Ovary (tissue), 3 donors: ENCODE data around the gene RGS2.

Experiments
- CTCF ChIP-seq, 3 donors: fragments of 450-650 bp in 2 of 3; fragments of 200-600 bp in 1 of 3; IDR thresholded peaks; one replicate each; pipeline versions ENCODE4 v1.5.1 to v1.8.0; 2016 to 2022; ENCODE audit warnings: antibody characterized with exemption in 3 of 3, mild to moderate bottlenecking in 1 of 3
- EP300 ChIP-seq: sonication (generic); formaldehyde crosslinking; IDR thresholded peaks from one replicate; pipeline ENCODE4 v1.6.1; 2017; ENCODE audit warnings: antibody characterized with exemption
- POLR2A ChIP-seq: fragments of 450-650 bp; IDR thresholded peaks from one replicate; pipeline ENCODE4 v1.6.1; 2017; ENCODE audit warnings: antibody characterized with exemption, mild to moderate bottlenecking, moderate library complexity
- donor health status: DM: no; HTN: no; CAD: no.

- TF ChIP-seq CTCF (IDR thresholded peaks at IDR 0.05) (no peak), POLR2A (no peak), EP300 (no peak)
Observed at GRCh38 chr1:192831706-192832355, 23.0 kb downstream of the RGS2 start.
